Neural progenitor cell (in vitro differentiated cells): ENCODE measurements around the gene CFAP43. TPM values are rescaled to one million over a fixed set of nuclear protein-coding genes. Genes with fewer than 3 reads are reported as not detected.

Experiments
- DNase-seq: peaks from one replicate; pipeline ENCODE4 v3.0.0-alpha.2; 2016; ENCODE audit warnings: low spot score
- H2AFZ ChIP-seq: fragments of 200-600 bp; sonication (generic); replicated peaks from 2 replicates; pipeline ENCODE4 v1.6.1; 2016; ENCODE audit warnings: antibody characterized with exemption
- H3F3A ChIP-seq: fragments of 200-600 bp; sonication (generic); 2 replicates; pipeline ENCODE4 v1.6.1; 2016; ENCODE audit warnings: antibody characterized with exemption, low read depth
- H3K27ac ChIP-seq: fragments of 200-600 bp; sonication (generic); 2 replicates; pipeline ENCODE4 v1.5.1; 2016; ENCODE audit warnings: mild to moderate bottlenecking
- H3K27me3 ChIP-seq: fragments of 200-600 bp; sonication (generic); 2 replicates; pipeline ENCODE4 v1.6.1; 2016; ENCODE audit warnings: mild to moderate bottlenecking, moderate library complexity
- H3K36me3 ChIP-seq: fragments of 200-600 bp; sonication (generic); 2 replicates; pipeline ENCODE4 v1.5.1; 2016
- H3K4me1 ChIP-seq: fragments of 200-600 bp; sonication (generic); 2 replicates; pipeline ENCODE4 v1.6.1; 2016; ENCODE audit warnings: mixed run types
- H3K4me2 ChIP-seq: fragments of 200-600 bp; sonication (generic); 2 replicates; pipeline ENCODE4 v1.6.1; 2016
- H3K4me3 ChIP-seq: fragments of 200-600 bp; sonication (generic); 2 replicates; pipeline ENCODE4 v1.5.1; 2016
- H3K79me2 ChIP-seq: fragments of 200-600 bp; sonication (generic); 2 replicates; pipeline ENCODE4 v1.6.1; 2016; ENCODE audit warnings: low read depth
- H3K9ac ChIP-seq: fragments of 200-600 bp; sonication (generic); 2 replicates; pipeline ENCODE4 v1.6.1; 2016
- H3K9me3 ChIP-seq: fragments of 200-600 bp; sonication (generic); 2 replicates; pipeline ENCODE4 v1.5.1; 2016; ENCODE audit warnings: low read depth
- H4K20me1 ChIP-seq: fragments of 200-600 bp; sonication (generic); 2 replicates; pipeline ENCODE4 v1.6.1; 2016; ENCODE audit warnings: low read depth
- H3K27ac Mint-ChIP-seq: 3 replicates; pipeline ENCODE4 v1.8.0; 2021; ENCODE audit warnings: mixed read lengths
- H3K27me3 Mint-ChIP-seq: 2 replicates; pipeline ENCODE4 v1.8.0; 2022; ENCODE audit warnings: low read depth, mild to moderate bottlenecking, inconsistent platforms, moderate library complexity, mixed read lengths; ENCODE audit not compliant: insufficient read depth
- H3K36me3 Mint-ChIP-seq: 3 replicates; pipeline ENCODE4 v1.8.0; 2021; ENCODE audit warnings: mixed read lengths
- H3K4me1 Mint-ChIP-seq: 3 replicates; pipeline ENCODE4 v1.8.0; 2021; ENCODE audit warnings: mixed read lengths
- H3K4me3 Mint-ChIP-seq: 3 replicates; pipeline ENCODE4 v1.8.0; 2021; ENCODE audit warnings: mild to moderate bottlenecking, moderate library complexity, mixed read lengths
- H3K9me3 Mint-ChIP-seq: 3 replicates; pipeline ENCODE4 v1.8.0; 2020; ENCODE audit warnings: mixed read lengths
- CTCF ChIP-seq: fragments of 200-600 bp; sonication (generic); IDR thresholded peaks from 2 replicates; pipeline ENCODE4 v1.5.1; 2017; ENCODE audit warnings: antibody characterized with exemption, mild to moderate bottlenecking
- EZH2 ChIP-seq: fragments of 200-600 bp; sonication (generic); IDR thresholded peaks from 2 replicates; pipeline ENCODE4 v1.6.1; 2017; ENCODE audit warnings: antibody characterized with exemption, mild to moderate bottlenecking, moderate library complexity
- EZH2phosphoT487 ChIP-seq: fragments of 200-600 bp; sonication (generic); IDR thresholded peaks from 2 replicates; pipeline ENCODE4 v1.6.1; 2017; ENCODE audit warnings: antibody characterized with exemption
- total RNA-seq: library from RNA; depleted of rRNA; stranded (reverse); fragments of >200 nt; gene quantifications from 2 replicates; pipeline ENCODE4 v1.2.3, GENCODE V29; 2015; ENCODE audit warnings: low replicate concordance

Gene CFAP43
- total RNA-seq, 1 donor from 2014 or later = 2.7 TPM

GRCh38 chr10:104092749-104093148, 139.4 kb downstream of the CFAP43 start:
- Histone ChIP-seq H2AFZ (no peak overlapping the region), H3K27ac (no peak overlapping the region), H3K79me2 (no peaks in the 10 kb centered on the region), H3K9ac (no peak overlapping the region), H3F3A (no peaks in the 10 kb centered on the region), H3K4me2 (no peak overlapping the region), H3K4me3 (no peak overlapping the region), H3K9me3 (no peaks in the 10 kb centered on the region), H3K27me3 (no peaks in the 10 kb centered on the region), H3K36me3 (no peaks in the 10 kb centered on the region), H3K4me1 (no peaks in the 10 kb centered on the region), H4K20me1 (no peaks in the 10 kb centered on the region)
- no peak for DNase-seq
- H3K4me1 Mint-ChIP-seq = peaks cover 11% of the 10 kb centered on the region
- TF ChIP-seq EZH2phosphoT487 (no peak), CTCF (no peak), EZH2 (no peak)
- H3K27me3 Mint-ChIP-seq = no peaks in the 10 kb centered on the region
- H3K36me3 Mint-ChIP-seq = no peaks in the 10 kb centered on the region
- H3K9me3 Mint-ChIP-seq = peaks cover 12% of the 10 kb centered on the region
- no peak overlapping the region for H3K4me3 Mint-ChIP-seq
- no peak overlapping the region for H3K27ac Mint-ChIP-seq

GRCh38 chr10:104090611-104091010, 141.6 kb downstream of the CFAP43 start:
- Histone ChIP-seq H3K4me3 (no peak overlapping the region), H3K4me1 (no peaks in the 10 kb centered on the region), H3K9ac (no peak overlapping the region), H3K27me3 (no peaks in the 10 kb centered on the region), H2AFZ (peak overlapping the region; percentile 22), H4K20me1 (no peaks in the 10 kb centered on the region), H3K27ac (no peak overlapping the region), H3K79me2 (no peaks in the 10 kb centered on the region), H3K9me3 (no peaks in the 10 kb centered on the region), H3K4me2 (no peak overlapping the region), H3F3A (no peaks in the 10 kb centered on the region), H3K36me3 (no peaks in the 10 kb centered on the region)
- peaks cover 1% of the 10 kb centered on the region for H3K9me3 Mint-ChIP-seq
- no peak for DNase-seq
- H3K4me3 Mint-ChIP-seq = no peak overlapping the region
- no peak overlapping the region for H3K27ac Mint-ChIP-seq
- TF ChIP-seq EZH2phosphoT487 = no peak
- TF ChIP-seq EZH2 = no peak
- TF ChIP-seq CTCF = no peak
- H3K4me1 Mint-ChIP-seq = peaks cover 11% of the 10 kb centered on the region
- H3K27me3 Mint-ChIP-seq = no peaks in the 10 kb centered on the region
- no peaks in the 10 kb centered on the region for H3K36me3 Mint-ChIP-seq

- Histone ChIP-seq H3K4me3 (no peak overlapping the region), H3K27me3 (no peaks in the 10 kb centered on the region), H3K4me2 (no peak overlapping the region), H3K27ac (no peak overlapping the region), H3K9me3 (no peaks in the 10 kb centered on the region), H3K4me1 (no peaks in the 10 kb centered on the region), H3K79me2 (no peaks in the 10 kb centered on the region), H3F3A (no peaks in the 10 kb centered on the region), H3K36me3 (no peaks in the 10 kb centered on the region), H4K20me1 (no peaks in the 10 kb centered on the region), H3K9ac (no peak overlapping the region), H2AFZ (no peak overlapping the region)
- DNase-seq = no peak
- Mint-ChIP-seq H3K36me3 (no peaks in the 10 kb centered on the region), H3K4me1 (peaks cover 11% of the 10 kb centered on the region), H3K4me3 (no peak overlapping the region), H3K27ac (no peak overlapping the region), H3K27me3 (no peaks in the 10 kb centered on the region), H3K9me3 (peaks cover 1% of the 10 kb centered on the region)
- TF ChIP-seq EZH2phosphoT487 (no peak), CTCF (no peak), EZH2 (no peak)
Measured at GRCh38 chr10:104089621-104090020, 142.5 kb downstream of the CFAP43 start.

GRCh38 chr10:104088239-104088638, 143.9 kb downstream of the CFAP43 start:
- Histone ChIP-seq H3K4me2 (no peak overlapping the region), H3F3A (no peaks in the 10 kb centered on the region), H4K20me1 (no peaks in the 10 kb centered on the region), H2AFZ (no peak overlapping the region), H3K9me3 (no peaks in the 10 kb centered on the region), H3K4me3 (no peak overlapping the region), H3K4me1 (no peaks in the 10 kb centered on the region), H3K27ac (no peak overlapping the region), H3K27me3 (no peaks in the 10 kb centered on the region), H3K9ac (no peak overlapping the region), H3K79me2 (no peaks in the 10 kb centered on the region), H3K36me3 (no peaks in the 10 kb centered on the region)
- peaks cover 11% of the 10 kb centered on the region for H3K4me1 Mint-ChIP-seq
- TF ChIP-seq CTCF (no peak), EZH2phosphoT487 (no peak), EZH2 (no peak)
- no peak overlapping the region for H3K4me3 Mint-ChIP-seq
- H3K27me3 Mint-ChIP-seq = no peaks in the 10 kb centered on the region
- no peak overlapping the region for H3K27ac Mint-ChIP-seq
- H3K36me3 Mint-ChIP-seq = no peaks in the 10 kb centered on the region
- DNase-seq = no peak
- H3K9me3 Mint-ChIP-seq = no peaks in the 10 kb centered on the region
